GM12865 (cell line): ENCODE results near the gene WDR31.
A peak's percentile ranks its signal among the peaks of the same experiment; 100 is the strongest.

ENCODE experiments used
- DNase-seq: peaks from one replicate; pipeline ENCODE4 v3.0.0; 2010; ENCODE audit warnings: low read depth
- H3K4me3 ChIP-seq: 2 replicates; pipeline ENCODE4 v1.5.1; 2011; ENCODE audit warnings: mild to moderate bottlenecking, low read depth, low read length, control low read depth
- CTCF ChIP-seq: IDR thresholded peaks from 2 replicates; pipeline ENCODE4 v1.5.1; 2011; ENCODE audit warnings: low read length, control low read depth, low read depth, inconsistent platforms; ENCODE audit not compliant: insufficient read depth; ENCODE audit errors: missing control alignments

The WDR31 gene

DNA sequence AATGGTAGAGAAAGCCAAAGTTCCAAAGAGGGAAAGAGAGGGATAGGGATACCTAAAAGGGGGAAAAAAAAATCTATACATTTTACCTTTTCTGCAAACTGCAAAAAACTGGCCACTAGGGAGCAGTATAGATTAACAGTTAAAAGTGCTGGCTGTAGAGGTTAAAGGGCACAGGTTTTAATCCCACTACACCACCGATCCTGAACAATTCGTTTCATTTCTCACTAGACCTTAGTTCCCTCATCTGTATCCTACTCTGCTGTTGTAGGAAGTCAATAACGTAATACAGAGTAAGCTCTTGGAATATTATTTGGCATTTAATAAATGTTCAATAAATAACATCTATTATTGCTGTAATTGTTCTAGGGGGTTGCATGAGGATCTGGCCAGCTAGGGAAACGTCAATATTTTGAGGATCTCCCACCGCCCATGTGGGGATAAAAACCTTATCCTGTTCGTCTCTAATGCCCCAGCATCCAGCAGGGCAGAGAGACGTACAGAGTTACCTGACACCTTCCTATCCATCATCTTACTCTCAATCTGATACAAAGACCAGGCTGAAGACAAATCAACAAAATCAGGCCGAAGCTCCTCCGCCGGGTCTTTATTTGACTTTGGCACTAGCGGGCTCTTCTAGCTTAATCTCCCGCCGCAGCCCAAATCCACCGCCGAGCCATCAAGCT lies 65.5 kb downstream of the WDR31 start:
- H3K4me3 ChIP-seq, result peak overlapping the region; percentile 73

GRCh38 chr9:113269871-113270270 lies 70.2 kb downstream of the WDR31 start:
- no peak for TF ChIP-seq CTCF
- DNase-seq, result no peak

More for the DNA sequence above, 65.5 kb downstream of the WDR31 start:
- peak; percentile 69 for DNase-seq
- TF ChIP-seq CTCF, result peak; percentile 58

DNA sequence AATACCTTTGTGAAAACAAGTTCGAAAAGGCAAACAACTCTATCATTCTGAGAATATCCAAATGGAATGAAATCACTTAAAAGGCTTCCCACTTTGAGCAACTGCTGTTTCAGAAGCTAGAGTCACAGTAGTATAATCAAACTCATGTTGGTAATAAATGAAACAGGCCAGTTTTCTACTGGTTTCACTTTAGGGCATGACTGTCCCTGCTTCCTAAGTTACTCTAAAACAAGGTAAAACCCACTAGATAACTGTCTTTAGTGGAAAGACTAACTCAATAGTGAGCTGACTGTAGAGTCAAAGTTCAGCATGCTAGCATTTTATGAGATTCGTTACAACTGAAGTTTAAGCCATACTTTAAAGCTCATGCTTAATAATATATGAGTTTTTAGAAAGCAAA lies 70.7 kb downstream of the WDR31 start:
- no peak for TF ChIP-seq CTCF
- no peak overlapping the region for H3K4me3 ChIP-seq
- DNase-seq, result no peak

More at GRCh38 chr9:113269871-113270270, 70.2 kb downstream of the WDR31 start:
- no peak overlapping the region for H3K4me3 ChIP-seq

DNA sequence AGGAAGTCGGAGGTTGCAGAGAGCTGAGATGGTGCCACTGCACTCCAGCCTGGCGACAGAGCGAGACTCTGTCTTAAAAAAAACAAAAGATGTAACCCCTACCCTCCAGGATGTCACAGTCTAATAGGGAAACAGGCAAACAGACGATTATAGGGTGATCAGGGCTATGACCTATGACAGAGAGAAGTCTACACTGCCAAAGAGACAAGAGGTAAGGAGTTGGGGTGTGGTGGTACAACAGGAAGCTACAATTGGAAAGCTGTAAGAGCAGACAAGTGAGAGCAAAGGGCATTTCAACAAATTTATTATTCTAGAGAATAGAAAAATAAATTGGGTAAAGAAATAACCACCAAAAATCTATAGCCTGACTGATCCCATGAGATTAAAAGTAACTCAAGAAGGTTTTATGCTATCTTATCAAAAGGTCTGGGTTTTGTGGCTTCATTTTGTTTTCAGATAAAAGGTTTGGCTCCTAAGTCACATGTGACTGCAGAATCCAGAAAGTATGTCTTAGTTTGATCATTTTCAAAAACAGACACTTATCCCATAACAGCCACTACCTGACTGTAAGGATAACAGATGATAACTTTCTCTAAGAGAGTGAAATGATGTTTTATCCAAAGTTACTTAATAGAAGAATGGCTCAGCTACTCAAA lies 72.0 kb downstream of the WDR31 start:
- H3K4me3 ChIP-seq, result no peak overlapping the region
- TF ChIP-seq CTCF, result no peak
- DNase-seq, result no peak

DNA sequence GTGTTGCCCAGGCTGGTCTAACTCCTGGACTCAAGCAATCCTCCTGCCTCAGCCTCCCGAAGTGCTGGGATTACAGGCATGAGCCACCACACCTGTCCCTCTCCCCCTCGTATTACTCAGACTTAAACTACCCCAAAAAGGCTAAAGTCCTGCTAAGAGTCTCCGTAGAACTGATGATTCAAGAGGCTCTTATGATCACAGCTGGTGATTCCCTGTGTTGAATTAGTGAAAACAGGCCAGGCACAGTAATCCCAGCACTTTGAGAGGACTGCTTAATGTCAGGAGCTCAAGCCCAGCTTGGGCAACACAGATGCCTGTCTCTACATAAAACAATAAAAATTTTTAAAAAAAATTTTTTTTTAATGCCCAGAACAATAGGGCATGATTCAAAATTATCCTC lies 73.9 kb downstream of the WDR31 start:
- no peak for DNase-seq
- TF ChIP-seq CTCF, result no peak
- H3K4me3 ChIP-seq, result no peak overlapping the region
